Aorta (tissue), 5 donors: Measurements from ENCODE around the gene CNOT1. TPM values are rescaled to one million over a fixed set of nuclear protein-coding genes. Genes with fewer than 3 reads are reported as not detected.
"Not testable (repeated sequence)": the region's sequence is repeated elsewhere in the genome, so short reads cannot be mapped to it uniquely, and the experiment has no call there.

Experiments used
- ATAC-seq: fragments of 200-7000 bp; cut with Tn5 transposase; one replicate; pipeline ENCODE4 v1.9.1; 2022; ENCODE audit warnings: moderate library complexity; ENCODE audit not compliant: low FRiP score
- DNase-seq, 2 donors: peaks; one replicate each; pipeline ENCODE4 v3.0.0-alpha.2; 2020
- H3K27ac ChIP-seq, 2 donors: one replicate each; pipeline ENCODE4 v1.5.1; 2013; ENCODE audit warnings: low read length in 2 of 2, mild to moderate bottlenecking in 2 of 2, moderate library complexity in 2 of 2, control low read depth in 1 of 2, inconsistent platforms in 1 of 2, low read depth in 1 of 2
- H3K27me3 ChIP-seq, 2 donors: one replicate each; pipeline ENCODE4 v1.6.1; 2013; ENCODE audit warnings: control low read depth in 1 of 2, low read length in 1 of 2, mild to moderate bottlenecking in 1 of 2, moderate library complexity in 1 of 2; ENCODE audit not compliant: insufficient read depth in 2 of 2, control insufficient read depth in 1 of 2
- H3K36me3 ChIP-seq, 2 donors: one replicate each; pipeline ENCODE4 v1.6.1; 2013; ENCODE audit warnings: control low read depth in 1 of 2, low read length in 1 of 2, mild to moderate bottlenecking in 1 of 2; ENCODE audit not compliant: insufficient read depth in 2 of 2, control insufficient read depth in 1 of 2
- H3K4me1 ChIP-seq, 2 donors: one replicate each; pipeline ENCODE4 v1.6.1; 2013; ENCODE audit warnings: low read length in 2 of 2, control low read depth in 1 of 2, mild to moderate bottlenecking in 1 of 2, moderate library complexity in 1 of 2; ENCODE audit not compliant: insufficient read depth in 2 of 2, control insufficient read depth in 1 of 2
- H3K4me3 ChIP-seq, 2 donors: one replicate each; pipeline ENCODE4 v1.5.1; 2013; ENCODE audit warnings: low read length in 2 of 2, control low read depth in 1 of 2, mild to moderate bottlenecking in 1 of 2
- H3K9me3 ChIP-seq: one replicate; pipeline ENCODE4 v1.6.1; 2013; ENCODE audit warnings: mild to moderate bottlenecking, low read length; ENCODE audit not compliant: control insufficient read depth
- WGBS, 2 donors: extraction: QIAGEN DNeasy Blood & Tissue Kit; methylation state at CpG; one replicate each; pipeline ENCODE4 v1.1.7; 2013; 5-methylcytosine and 5-hydroxymethylcytosine counted together
- intact Hi-C, 2 donors: fragments of 100-400 bp; cut with DNase I; formaldehyde crosslinking; loops; one replicate each; pipeline versions ENCODE4 v1.14.2 to v1.15.0; 2022
- polyA plus RNA-seq, 2 donors: library from polyadenylated mRNA; stranded (reverse); fragments of 200-250 nt; gene quantifications; one replicate each; pipeline ENCODE4 v1.2.3, GENCODE V29; 2013
- total RNA-seq, 2 donors: library from RNA; stranded (reverse); fragmentation: NEBNext Ultra II Directional; extraction: Animal tissue kit (Norgen Biotek cat#: 25700); gene quantifications; one replicate each; pipeline ENCODE4 v1.2.1, GENCODE V29; 2021
- donor health status: healthy with polysubstance abuse.
- donor health status: Bipolar disorder and iron deficiency.
- donor health status: DM: no; HTN: no; CAD: no.
- donor health status: DM: no; HTN: no; CAD: no.
- donor health status: DM: yes; HTN: yes; CAD: no.

Gene CNOT1
- total and polyA plus RNA-seq, 4 donors: 32.6 to 124 (median 78.1) TPM

- intact Hi-C loops: loop anchor here in 1 of 2 donors (10.0 kb wide), 1 partner anchor 120 kb away; the partner anchor contains the start of gene SETD6
- 72 to 86% methylated on average over 3 of the region's 3 CpGs for WGBS, 2 donors
- Histone ChIP-seq H3K36me3 (no peaks in the 10 kb centered on the region), H3K4me3 (no peak overlapping the region), H3K27me3 (no peaks in the 10 kb centered on the region), H3K9me3 (no peaks in the 10 kb centered on the region), H3K4me1 (no peaks in the 10 kb centered on the region), H3K27ac (no peak overlapping the region)
- ATAC-seq: no peak
- no peak for DNase-seq
Observed at GRCh38 chr16:58634265-58634802, 4.7 kb upstream of the CNOT1 start.

- DNase-seq (peak; percentile 72 to 80), ATAC-seq (peak; percentile 67)
- Histone ChIP-seq H3K4me3 (peak overlapping the region; percentile 24 to 91), H3K27me3 (no peaks in the 10 kb centered on the region), H3K27ac (peak overlapping the region; percentile 76 to 87), H3K4me1 (no peaks in the 10 kb centered on the region), H3K36me3 (peaks cover under 1 to 5% of the 10 kb centered on the region in 2 donors), H3K9me3 (no peaks in the 10 kb centered on the region)
- 0 to 1% methylated on average over 38 to 53 of the region's 53 CpGs for WGBS, 2 donors
- intact Hi-C loops: loop anchor here in 1 of 2 donors (5.0 kb wide), 1 partner anchor 103 kb away; the partner anchor contains the start of gene GOT2
Observed at GRCh38 chr16:58628845-58629732, 537 bp downstream of the CNOT1 start.

GRCh38 chr16:58624209-58624608 is 5.4 kb downstream of the CNOT1 start:
- no peak overlapping the region for H3K27ac ChIP-seq
- H3K4me1 ChIP-seq: no peaks in the 10 kb centered on the region
- no peak overlapping the region for H3K4me3 ChIP-seq
- peaks cover 4 to 6% of the 10 kb centered on the region in 2 donors for H3K36me3 ChIP-seq
- ATAC-seq: no peak
- H3K9me3 ChIP-seq: no peaks in the 10 kb centered on the region
- no peak for DNase-seq
- 83 to 87% methylated on average over 7 of the region's 7 CpGs for WGBS, 2 donors
- intact Hi-C loops: no loop called here
- no peaks in the 10 kb centered on the region for H3K27me3 ChIP-seq

- Histone ChIP-seq H3K36me3 (peaks cover 4 to 8% of the 10 kb centered on the region in 2 donors), H3K27me3 (no peaks in the 10 kb centered on the region), H3K4me3 (no peak overlapping the region), H3K9me3 (no peaks in the 10 kb centered on the region), H3K4me1 (no peaks in the 10 kb centered on the region), H3K27ac (no peak overlapping the region)
- ATAC-seq: no peak
- DNase-seq: no peak
- WGBS, 2 donors: 94 to 95% methylated on average over 10 of the region's 10 CpGs
- intact Hi-C loops: no loop called here
Observed at GRCh38 chr16:58620396-58620795, 9.2 kb downstream of the CNOT1 start.

GRCh38 chr16:58615280-58615679 is 14.3 kb downstream of the CNOT1 start:
- WGBS, 2 donors: 56 to 73% methylated on average over 3 of the region's 3 CpGs
- H3K36me3 ChIP-seq: peaks cover 0 to 2% of the 10 kb centered on the region in 2 donors
- H3K4me1 ChIP-seq: peaks cover 0 to 2% of the 10 kb centered on the region in 2 donors
- no peaks in the 10 kb centered on the region for H3K9me3 ChIP-seq
- H3K4me3 ChIP-seq: no peak overlapping the region
- intact Hi-C loops: no loop called here
- DNase-seq (no peak), ATAC-seq (no peak)
- H3K27me3 ChIP-seq: no peaks in the 10 kb centered on the region
- H3K27ac ChIP-seq: no peak overlapping the region

- ATAC-seq: no peak
- intact Hi-C loops: no loop called here
- no peak overlapping the region for H3K27ac ChIP-seq
- H3K9me3 ChIP-seq: no peaks in the 10 kb centered on the region
- no peak for DNase-seq
- H3K4me3 ChIP-seq: no peak overlapping the region
- peaks cover 0 to 2% of the 10 kb centered on the region in 2 donors for H3K36me3 ChIP-seq
- H3K27me3 ChIP-seq: no peaks in the 10 kb centered on the region
- peaks cover 0 to 2% of the 10 kb centered on the region in 2 donors for H3K4me1 ChIP-seq
- WGBS, 2 donors: 91% methylated on average over 6 of the region's 6 CpGs
Observed at GRCh38 chr16:58614860-58615259, 14.8 kb downstream of the CNOT1 start.

- 78 to 88% methylated on average over 6 of the region's 6 CpGs for WGBS, 2 donors
- Histone ChIP-seq H3K36me3 (peaks cover 0 to 2% of the 10 kb centered on the region in 2 donors), H3K9me3 (no peaks in the 10 kb centered on the region), H3K27ac (no peak overlapping the region), H3K4me1 (peaks cover 0 to 2% of the 10 kb centered on the region in 2 donors), H3K27me3 (no peaks in the 10 kb centered on the region), H3K4me3 (no peak overlapping the region)
- DNase-seq: no peak
- intact Hi-C loops: no loop called here
- no peak for ATAC-seq
Observed at GRCh38 chr16:58614212-58614611, 15.4 kb downstream of the CNOT1 start.

- DNase-seq, H3K4me1 ChIP-seq, ATAC-seq, H3K4me3 ChIP-seq, H3K27ac ChIP-seq, intact Hi-C loops, H3K9me3 ChIP-seq, H3K36me3 ChIP-seq, H3K27me3 ChIP-seq: not testable (repeated sequence)
- WGBS, 2 donors: 93 to 94% methylated on average over 7 of the region's 7 CpGs
Observed at GRCh38 chr16:58612965-58613364, 16.7 kb downstream of the CNOT1 start.
